ENCODE data around the gene GLYATL3.
"Not testable (repeated sequence)": the region's sequence is repeated elsewhere in the genome, so short reads cannot be mapped to it uniquely, and the experiment has no call there.

GLYATL3 gene

DNA sequence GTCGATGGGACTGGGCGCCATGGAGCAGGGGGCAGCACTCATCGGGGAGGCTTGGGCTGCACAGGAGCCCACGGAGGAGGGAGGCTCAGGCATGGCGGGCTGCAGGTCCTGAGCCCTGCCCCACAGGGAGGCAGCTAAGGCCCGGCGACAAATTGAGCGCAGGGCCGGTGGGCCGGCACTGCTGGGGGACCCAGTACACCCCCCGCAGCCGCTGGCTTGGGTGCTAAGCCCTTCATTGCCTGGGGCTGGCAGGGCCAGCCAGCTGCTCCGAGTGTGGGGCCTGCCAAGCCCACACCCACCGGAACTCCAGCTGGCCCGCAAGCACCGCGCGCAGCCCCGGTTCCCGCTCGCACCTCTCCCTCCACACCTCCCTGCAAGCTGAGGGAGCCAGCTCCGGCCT, 17.9 kb upstream of the GLYATL3 start:
- H3K4me1 ChIP-seq (ENCODE audit: control insufficient read depth in 2 of 2, insufficient read depth in 1 of 2, low read depth in 1 of 2, low read length in 2 of 2); H4K8ac ChIP-seq (ENCODE audit: low read depth, low read length); H2BK12ac ChIP-seq (ENCODE audit: low read length); DNase-seq (ENCODE audit: low spot score); H3K23ac ChIP-seq (ENCODE audit: low read depth, low read length, poor library complexity); H3K14ac ChIP-seq (ENCODE audit: low read length); H3K79me1 ChIP-seq (ENCODE audit: low read depth, low read length); H2BK15ac ChIP-seq (ENCODE audit: low read length); H3K27me3 ChIP-seq (ENCODE audit: control insufficient read depth in 3 of 3, insufficient read depth in 3 of 3, low read depth in 1 of 3, low read length in 3 of 3); H3K18ac ChIP-seq (ENCODE audit: low read length); H2AFZ ChIP-seq (ENCODE audit: low read length); H2BK5ac ChIP-seq (ENCODE audit: low read length); H3K4me3 ChIP-seq (ENCODE audit: low read length in 2 of 2); H3K4me2 ChIP-seq (ENCODE audit: insufficient read depth, low read length, poor library complexity, severe bottlenecking); H2AK5ac ChIP-seq (ENCODE audit: low read depth, low read length); H3K9ac ChIP-seq (ENCODE audit: low read depth, low read length, poor library complexity); H4K91ac ChIP-seq (ENCODE audit: low read depth, low read length, poor library complexity); H2BK120ac ChIP-seq (ENCODE audit: low read depth, low read length); H3K4ac ChIP-seq (ENCODE audit: low read length); H3K27ac ChIP-seq (replicated peaks; ENCODE audit: low read length); H3K9me3 ChIP-seq (replicated peaks in 1 of 2; ENCODE audit: control insufficient read depth in 2 of 2, insufficient read depth in 1 of 2, low read depth in 1 of 2, low read length in 2 of 2): not testable (repeated sequence)
- peaks cover 5 to 79% of the 10 kb centered on the region in 2 donors for H3K36me3 ChIP-seq (replicated peaks in 1 of 2; ENCODE audit: control insufficient read depth in 2 of 2, insufficient read depth in 2 of 2, low read length in 2 of 2)
- no CpG with 5 or more reads among the region's 22 CpGs for WGBS, 2 donors (ENCODE audit: extremely low coverage in 2 of 2, insufficient read length in 2 of 2, insufficient replicate concordance in 1 of 2)

DNA sequence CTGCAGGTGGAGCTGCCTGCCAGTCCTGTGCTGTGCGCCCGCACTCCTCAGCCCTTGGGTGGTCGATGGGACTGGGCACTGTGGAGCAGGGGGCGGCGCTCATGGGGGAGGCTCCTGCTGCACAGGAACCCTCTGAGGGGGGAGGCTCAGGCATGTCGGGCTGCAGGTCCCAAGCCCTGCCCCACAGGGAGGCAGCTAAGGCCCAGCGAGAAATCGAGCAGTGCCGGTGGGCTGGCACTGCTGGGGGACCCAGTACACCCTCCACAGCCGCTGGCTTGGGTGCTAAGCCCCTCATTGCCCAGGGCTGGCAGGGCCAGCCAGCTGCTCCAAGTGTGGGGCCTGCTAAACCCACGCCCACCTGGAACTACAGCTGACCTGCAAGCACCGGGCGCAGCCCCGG, 16.3 kb upstream of the GLYATL3 start:
- DNase-seq (ENCODE audit: low spot score); H3K14ac ChIP-seq (ENCODE audit: low read length): not testable (repeated sequence)
- WGBS, 2 donors (ENCODE audit: extremely low coverage in 2 of 2, insufficient read length in 2 of 2, insufficient replicate concordance in 1 of 2) = no CpG with 5 or more reads among the region's 14 CpGs

DNA sequence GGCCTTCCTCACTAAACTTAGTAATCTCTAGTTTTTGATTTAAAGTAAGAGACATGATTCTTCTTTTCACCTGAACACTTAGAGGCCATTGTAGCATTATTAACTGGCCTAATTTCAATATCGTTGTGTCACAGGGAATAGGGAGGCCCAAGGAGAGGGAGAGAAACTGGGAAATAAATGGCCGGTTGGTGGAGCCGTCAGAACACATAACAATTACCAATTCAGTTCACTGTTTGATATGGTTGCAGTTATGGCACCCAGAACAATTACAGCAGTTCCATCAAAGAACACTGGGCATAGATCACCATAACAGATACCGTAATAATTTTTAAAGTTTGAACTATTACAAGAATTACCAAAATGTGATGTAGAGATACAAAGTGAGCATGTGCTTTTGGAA, 9.1 kb upstream of the GLYATL3 start:
- no peak overlapping the region for H2BK15ac ChIP-seq (ENCODE audit: low read length)
- H2BK120ac ChIP-seq (ENCODE audit: low read depth, low read length) = no peak overlapping the region
- H3K79me1 ChIP-seq (ENCODE audit: low read depth, low read length) = no peaks in the 10 kb centered on the region
- H3K4ac ChIP-seq (ENCODE audit: low read length) = no peak overlapping the region
- H2AFZ ChIP-seq (ENCODE audit: low read length) = no peak overlapping the region
- H4K91ac ChIP-seq (ENCODE audit: low read depth, low read length, poor library complexity) = no peak overlapping the region
- no peak overlapping the region for H3K18ac ChIP-seq (ENCODE audit: low read length)
- peaks cover 3 to 78% of the 10 kb centered on the region in 2 donors for H3K36me3 ChIP-seq (replicated peaks in 1 of 2; ENCODE audit: control insufficient read depth in 2 of 2, insufficient read depth in 2 of 2, low read length in 2 of 2)
- H2BK5ac ChIP-seq (ENCODE audit: low read length) = no peak overlapping the region
- H3K4me3 ChIP-seq (ENCODE audit: low read length in 2 of 2) = no peak overlapping the region
- no peaks in the 10 kb centered on the region for H3K27me3 ChIP-seq (ENCODE audit: control insufficient read depth in 3 of 3, insufficient read depth in 3 of 3, low read depth in 1 of 3, low read length in 3 of 3)
- no peak overlapping the region for H3K23ac ChIP-seq (ENCODE audit: low read depth, low read length, poor library complexity)
- no CpG with 5 or more reads among the region's 4 CpGs for WGBS, 2 donors (ENCODE audit: extremely low coverage in 2 of 2, insufficient read length in 2 of 2, insufficient replicate concordance in 1 of 2)
- no peak overlapping the region for H4K8ac ChIP-seq (ENCODE audit: low read depth, low read length)
- no peak overlapping the region for H3K27ac ChIP-seq (replicated peaks; ENCODE audit: low read length)
- H3K9me3 ChIP-seq (replicated peaks in 1 of 2; ENCODE audit: control insufficient read depth in 2 of 2, insufficient read depth in 1 of 2, low read depth in 1 of 2, low read length in 2 of 2) = no peaks in the 10 kb centered on the region
- no peak overlapping the region for H3K14ac ChIP-seq (ENCODE audit: low read length)
- H3K9ac ChIP-seq (ENCODE audit: low read depth, low read length, poor library complexity) = no peak overlapping the region
- H2BK12ac ChIP-seq (ENCODE audit: low read length) = no peak overlapping the region
- no peak overlapping the region for H2AK5ac ChIP-seq (ENCODE audit: low read depth, low read length)
- DNase-seq (ENCODE audit: low spot score) = no peak
- H3K4me2 ChIP-seq (ENCODE audit: insufficient read depth, low read length, poor library complexity, severe bottlenecking) = no peak overlapping the region
- H3K4me1 ChIP-seq (ENCODE audit: control insufficient read depth in 2 of 2, insufficient read depth in 1 of 2, low read depth in 1 of 2, low read length in 2 of 2) = no peaks in the 10 kb centered on the region

More for the DNA sequence above, 16.3 kb upstream of the GLYATL3 start:
- H3K9ac ChIP-seq (ENCODE audit: low read depth, low read length, poor library complexity); H2BK15ac ChIP-seq (ENCODE audit: low read length); H3K9me3 ChIP-seq (replicated peaks in 1 of 2; ENCODE audit: control insufficient read depth in 2 of 2, insufficient read depth in 1 of 2, low read depth in 1 of 2, low read length in 2 of 2); H2BK12ac ChIP-seq (ENCODE audit: low read length); H3K79me1 ChIP-seq (ENCODE audit: low read depth, low read length); H2AK5ac ChIP-seq (ENCODE audit: low read depth, low read length); H3K4me2 ChIP-seq (ENCODE audit: insufficient read depth, low read length, poor library complexity, severe bottlenecking); H2BK120ac ChIP-seq (ENCODE audit: low read depth, low read length); H2AFZ ChIP-seq (ENCODE audit: low read length); H3K18ac ChIP-seq (ENCODE audit: low read length); H3K27me3 ChIP-seq (ENCODE audit: control insufficient read depth in 3 of 3, insufficient read depth in 3 of 3, low read depth in 1 of 3, low read length in 3 of 3); H4K91ac ChIP-seq (ENCODE audit: low read depth, low read length, poor library complexity); H3K23ac ChIP-seq (ENCODE audit: low read depth, low read length, poor library complexity); H3K4me1 ChIP-seq (ENCODE audit: control insufficient read depth in 2 of 2, insufficient read depth in 1 of 2, low read depth in 1 of 2, low read length in 2 of 2); H3K4me3 ChIP-seq (ENCODE audit: low read length in 2 of 2); H4K8ac ChIP-seq (ENCODE audit: low read depth, low read length); H3K4ac ChIP-seq (ENCODE audit: low read length); H3K27ac ChIP-seq (replicated peaks; ENCODE audit: low read length); H2BK5ac ChIP-seq (ENCODE audit: low read length): not testable (repeated sequence)
- H3K36me3 ChIP-seq (replicated peaks in 1 of 2; ENCODE audit: control insufficient read depth in 2 of 2, insufficient read depth in 2 of 2, low read length in 2 of 2) = peaks cover 5 to 83% of the 10 kb centered on the region in 2 donors

DNA sequence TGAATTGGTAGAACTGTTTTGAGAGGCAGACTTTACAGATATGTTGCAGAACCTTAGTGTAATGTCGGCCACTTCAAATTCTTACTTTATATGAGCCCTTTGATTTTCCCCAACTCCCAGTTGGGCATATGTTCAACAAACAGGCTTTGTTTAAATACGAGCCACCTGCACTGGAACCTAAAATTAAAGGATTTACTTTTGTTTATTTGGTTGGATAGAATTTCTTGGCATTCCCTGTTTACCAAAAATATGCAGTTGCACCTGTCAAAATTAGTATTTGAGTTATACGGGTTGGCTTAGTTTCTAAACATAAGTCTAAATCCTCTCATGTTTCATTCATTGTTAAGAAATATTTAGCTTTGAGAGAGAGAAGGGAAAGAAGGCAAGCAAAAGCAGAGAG, 2.4 kb upstream of the GLYATL3 start:
- Histone ChIP-seq H3K4me2 (ENCODE audit: insufficient read depth, low read length, poor library complexity, severe bottlenecking) (no peak overlapping the region), H2AFZ (ENCODE audit: low read length) (no peak overlapping the region), H2BK12ac (ENCODE audit: low read length) (no peak overlapping the region), H3K4me1 (ENCODE audit: control insufficient read depth in 2 of 2, insufficient read depth in 1 of 2, low read depth in 1 of 2, low read length in 2 of 2) (no peaks in the 10 kb centered on the region), H3K79me1 (ENCODE audit: low read depth, low read length) (no peaks in the 10 kb centered on the region), H2BK120ac (ENCODE audit: low read depth, low read length) (no peak overlapping the region), H3K27me3 (ENCODE audit: control insufficient read depth in 3 of 3, insufficient read depth in 3 of 3, low read depth in 1 of 3, low read length in 3 of 3) (no peaks in the 10 kb centered on the region), H3K36me3 (replicated peaks in 1 of 2; ENCODE audit: control insufficient read depth in 2 of 2, insufficient read depth in 2 of 2, low read length in 2 of 2) (peaks cover 0 to 16% of the 10 kb centered on the region in 2 donors), H4K8ac (ENCODE audit: low read depth, low read length) (no peak overlapping the region), H3K9me3 (replicated peaks in 1 of 2; ENCODE audit: control insufficient read depth in 2 of 2, insufficient read depth in 1 of 2, low read depth in 1 of 2, low read length in 2 of 2) (no peaks in the 10 kb centered on the region), H2AK5ac (ENCODE audit: low read depth, low read length) (no peak overlapping the region), H3K4me3 (ENCODE audit: low read length in 2 of 2) (no peak overlapping the region), H2BK5ac (ENCODE audit: low read length) (no peak overlapping the region), H3K14ac (ENCODE audit: low read length) (no peak overlapping the region), H3K4ac (ENCODE audit: low read length) (no peak overlapping the region), H3K18ac (ENCODE audit: low read length) (no peak overlapping the region), H3K9ac (ENCODE audit: low read depth, low read length, poor library complexity) (no peak overlapping the region), H2BK15ac (ENCODE audit: low read length) (no peak overlapping the region), H3K23ac (ENCODE audit: low read depth, low read length, poor library complexity) (no peak overlapping the region), H3K27ac (replicated peaks; ENCODE audit: low read length) (no peak overlapping the region), H4K91ac (ENCODE audit: low read depth, low read length, poor library complexity) (no peak overlapping the region)
- no peak for DNase-seq (ENCODE audit: low spot score)
- WGBS, 2 donors (ENCODE audit: extremely low coverage in 2 of 2, insufficient read length in 2 of 2, insufficient replicate concordance in 1 of 2) = no CpG with 5 or more reads among the region's 3 CpGs

Data from neuronal stem cell (in vitro differentiated cells).